CD4-positive, alpha-beta T cell treated with Interleukin-6 at 100 ng/mL for 8 hours (primary cell): ENCODE data around the gene LSM12.
"Not testable (repeated sequence)": the region's sequence is repeated elsewhere in the genome, so short reads cannot be mapped to it uniquely, and the experiment has no call there.

Source experiments
- DNase-seq: peaks from one replicate; pipeline ENCODE4 v3.0.0-alpha.2; 2020; ENCODE audit warnings: mixed read lengths, low spot score

LSM12 gene

DNA sequence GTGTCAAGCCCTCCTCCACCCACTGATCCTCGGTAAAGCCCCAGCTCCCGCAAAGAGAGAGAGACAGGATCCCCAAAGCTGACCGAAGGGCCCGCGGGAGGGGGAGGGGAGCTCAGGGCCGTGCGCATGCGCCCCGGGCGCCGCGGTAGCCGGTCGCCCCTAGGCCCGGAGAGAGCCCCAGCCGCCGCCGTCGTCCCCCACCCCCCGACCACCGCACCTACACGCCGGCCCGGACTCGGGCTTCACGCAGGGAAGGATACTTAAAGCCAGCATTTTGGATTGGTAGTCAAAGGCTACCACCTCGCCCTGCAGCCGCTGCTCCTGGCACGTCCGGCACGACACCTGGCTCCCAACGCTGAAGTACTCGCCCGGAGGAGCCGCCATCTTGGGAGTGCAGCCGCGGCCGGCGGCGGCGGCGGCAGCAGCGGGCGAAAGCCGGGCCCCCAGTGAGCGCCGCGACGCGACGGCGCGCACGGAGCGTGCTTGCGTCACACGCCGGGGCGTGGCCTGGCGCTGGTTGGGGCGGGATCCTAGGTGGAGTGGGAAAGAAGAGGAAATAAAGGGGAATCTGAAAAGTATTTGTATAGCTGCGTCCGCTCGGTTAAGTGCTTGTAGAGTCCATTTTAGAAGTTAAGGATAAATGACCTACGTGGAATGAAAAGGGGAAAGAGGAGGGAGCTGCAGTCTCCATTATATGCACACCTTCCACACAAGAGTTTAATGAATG is at the start of gene LSM12:
LSM12 (minus strand) TSS at position 468 of the 727 bp plus-strand sequence; CDS start at position 384, 84 bp downstream.
- peak; percentile 83 for DNase-seq

GRCh38 chr17:44115585-44116415 is 49.3 kb upstream of the LSM12 start:
- no peak for DNase-seq

DNA sequence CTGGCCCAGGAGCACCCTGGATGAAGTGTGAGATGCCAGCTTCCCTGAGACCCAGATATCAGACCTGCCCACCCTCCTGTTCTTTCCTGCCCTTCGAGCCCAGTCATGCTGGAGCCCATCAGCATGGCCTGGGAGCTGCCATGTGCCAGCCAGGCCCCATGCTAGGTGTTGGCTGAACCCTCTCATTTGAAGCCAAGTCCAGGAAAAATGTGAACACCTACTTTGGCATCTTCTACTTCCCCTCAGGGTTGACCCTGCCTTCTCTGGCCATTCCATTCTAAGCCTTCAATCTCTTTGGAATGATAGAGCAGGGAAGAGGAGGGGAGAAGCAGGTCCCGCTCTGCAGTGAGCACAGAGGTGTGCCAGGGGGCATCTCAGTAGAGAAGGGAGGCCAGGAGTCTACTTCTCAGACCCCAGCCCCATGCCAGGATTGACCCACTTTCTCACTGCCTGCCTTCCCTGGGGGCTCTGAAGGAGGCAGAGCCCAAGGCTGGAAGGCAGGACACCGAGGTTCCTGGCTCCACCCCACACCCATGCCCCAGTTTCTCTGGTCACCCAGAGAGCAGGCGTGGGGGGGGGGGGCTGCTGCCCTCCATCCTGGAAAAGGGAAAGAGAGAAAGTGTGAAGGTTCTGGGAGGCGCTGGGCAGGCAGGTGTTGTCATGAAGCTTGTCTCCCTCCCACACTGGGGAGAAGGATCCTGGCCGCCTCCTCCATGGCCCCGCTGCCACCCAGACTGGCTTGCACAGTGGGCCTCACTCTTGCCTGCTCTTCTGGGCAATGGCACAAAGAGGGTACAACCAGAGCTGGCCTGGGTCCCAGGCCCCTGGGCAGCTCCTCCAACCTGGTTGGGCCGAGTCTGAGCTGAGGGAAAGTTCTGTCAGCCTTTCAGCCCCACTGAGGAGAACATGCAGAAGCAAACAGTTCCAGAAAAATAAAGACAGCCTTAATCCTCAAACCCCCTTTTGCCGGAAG is 47.7 kb upstream of the LSM12 start:
- no peak for DNase-seq

GRCh38 chr17:44113382-44113781 is 46.9 kb upstream of the LSM12 start:
- no peak for DNase-seq

- DNase-seq: no peak
Observed at GRCh38 chr17:44112284-44113280, 46.1 kb upstream of the LSM12 start.

DNA sequence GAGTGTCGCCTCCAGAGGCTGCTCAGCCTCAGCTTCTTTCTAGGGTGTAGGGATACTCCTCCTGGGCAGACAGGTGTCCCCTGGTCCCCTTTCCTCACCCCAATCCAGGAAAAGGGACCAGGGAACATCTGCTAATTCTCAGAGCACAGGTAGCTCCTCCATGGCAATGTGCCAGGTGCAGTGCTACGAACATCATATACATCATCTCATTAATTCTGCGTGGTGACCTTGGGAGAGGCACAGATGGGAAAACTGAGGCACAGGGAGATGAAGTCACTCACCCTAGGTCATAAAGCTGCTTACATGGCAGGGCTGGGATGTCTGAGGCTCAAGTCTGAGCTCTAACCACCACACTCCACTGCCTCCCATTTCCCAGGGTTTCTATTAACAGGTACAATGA is 45.3 kb upstream of the LSM12 start:
- DNase-seq: no peak

- DNase-seq: peak; percentile 58
Observed at GRCh38 chr17:44110823-44111633, 44.6 kb upstream of the LSM12 start.

DNA sequence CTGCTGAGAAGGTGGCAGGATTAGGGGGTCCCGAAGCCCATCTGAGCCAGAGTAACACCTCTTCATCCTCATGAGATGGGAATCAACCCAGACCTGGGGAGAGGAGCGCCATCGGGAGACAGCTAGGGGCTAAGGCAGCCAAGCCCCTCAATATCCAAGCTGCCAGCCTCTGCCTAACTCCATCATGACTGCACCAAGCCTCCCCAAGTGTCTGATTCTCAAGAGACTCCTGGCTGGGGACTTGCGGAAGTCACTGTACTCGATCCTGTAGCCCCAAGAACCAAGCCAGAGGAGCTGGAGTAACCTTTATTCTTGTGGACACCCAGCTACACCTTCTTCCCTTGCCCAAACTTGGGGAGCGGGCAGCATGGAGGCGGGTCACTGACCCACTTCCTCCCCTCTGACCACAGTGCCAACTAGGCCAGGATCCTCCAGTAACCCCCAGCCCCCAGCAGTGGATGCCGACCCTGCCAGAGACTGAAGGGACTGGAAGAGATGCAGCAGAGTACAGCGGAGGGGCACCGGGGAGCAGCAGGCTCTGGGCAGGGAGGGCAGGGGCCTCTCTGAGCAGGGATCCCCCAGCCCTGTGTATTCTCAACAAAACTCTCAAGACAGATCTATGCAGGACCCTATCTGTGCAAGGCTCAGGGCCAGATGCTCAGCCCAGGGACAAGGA is 43.7 kb upstream of the LSM12 start:
- DNase-seq: no peak

GRCh38 chr17:44109312-44109630 is 42.8 kb upstream of the LSM12 start:
- DNase-seq: no peak

DNA sequence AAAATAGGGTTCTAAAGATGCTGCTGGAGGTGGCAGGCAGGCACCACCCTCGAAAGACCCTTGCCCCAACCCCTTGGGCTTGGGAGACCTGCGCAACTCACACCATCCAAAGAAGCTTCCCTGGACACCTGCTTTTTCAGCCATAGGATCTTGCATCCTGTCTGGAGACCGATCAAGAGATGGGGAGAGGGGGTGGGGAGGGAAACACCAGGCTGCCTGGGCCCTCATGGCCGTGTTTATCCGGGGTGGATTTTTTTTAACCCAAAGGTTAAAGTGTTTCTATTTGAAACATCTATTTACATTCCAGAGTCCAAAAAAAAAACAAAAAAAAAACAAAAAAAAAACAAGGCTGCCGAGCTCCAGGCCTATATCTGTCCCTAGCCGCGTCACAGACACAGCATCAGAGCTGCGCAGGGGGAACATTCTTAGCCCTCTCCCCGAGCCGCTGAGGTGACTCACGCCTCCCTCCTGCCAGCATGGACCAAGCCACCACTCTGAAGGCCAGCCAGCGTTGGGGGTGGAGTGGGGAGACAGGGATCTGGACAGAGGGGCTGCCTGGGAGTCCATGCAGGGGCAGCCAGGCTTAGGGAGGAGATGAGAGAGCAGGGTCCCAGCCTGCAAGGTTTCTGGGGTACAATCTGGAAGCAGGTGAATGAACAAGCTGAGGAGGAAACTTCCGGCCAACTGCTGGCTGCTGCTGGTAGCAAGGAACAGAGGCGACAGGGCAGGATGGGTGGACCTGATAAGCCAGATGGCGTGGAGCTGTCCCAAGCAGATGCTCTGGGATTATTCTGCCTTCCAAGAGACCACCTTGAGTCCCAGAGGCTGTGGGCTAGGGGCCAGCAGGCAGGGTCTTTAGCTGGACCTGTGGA is 42.2 kb upstream of the LSM12 start:
- no peak for DNase-seq

GRCh38 chr17:44106801-44107200 is 40.3 kb upstream of the LSM12 start:
- no peak for DNase-seq

DNA sequence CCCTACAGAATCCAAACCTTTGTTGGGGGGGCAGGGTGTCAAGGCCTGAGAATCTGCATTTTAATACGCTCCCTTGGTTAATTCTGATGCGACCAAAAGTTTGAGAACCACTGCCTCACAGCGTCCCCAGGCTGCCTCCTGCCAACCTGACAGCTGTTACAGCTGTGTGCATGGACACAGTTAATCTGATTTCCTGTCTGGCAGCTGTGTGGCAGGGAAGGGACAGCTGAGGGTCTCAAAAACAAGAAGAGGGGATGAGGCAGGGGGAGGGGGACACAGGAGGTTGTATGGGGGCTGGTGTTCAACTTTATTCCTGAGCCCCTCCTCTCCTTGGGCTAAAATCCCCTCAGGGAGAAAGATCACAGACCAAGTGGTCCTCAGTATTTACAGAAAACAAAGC is 39.5 kb upstream of the LSM12 start:
- no peak for DNase-seq

GRCh38 chr17:44105483-44105882 is 39.0 kb upstream of the LSM12 start:
- no peak for DNase-seq

DNA sequence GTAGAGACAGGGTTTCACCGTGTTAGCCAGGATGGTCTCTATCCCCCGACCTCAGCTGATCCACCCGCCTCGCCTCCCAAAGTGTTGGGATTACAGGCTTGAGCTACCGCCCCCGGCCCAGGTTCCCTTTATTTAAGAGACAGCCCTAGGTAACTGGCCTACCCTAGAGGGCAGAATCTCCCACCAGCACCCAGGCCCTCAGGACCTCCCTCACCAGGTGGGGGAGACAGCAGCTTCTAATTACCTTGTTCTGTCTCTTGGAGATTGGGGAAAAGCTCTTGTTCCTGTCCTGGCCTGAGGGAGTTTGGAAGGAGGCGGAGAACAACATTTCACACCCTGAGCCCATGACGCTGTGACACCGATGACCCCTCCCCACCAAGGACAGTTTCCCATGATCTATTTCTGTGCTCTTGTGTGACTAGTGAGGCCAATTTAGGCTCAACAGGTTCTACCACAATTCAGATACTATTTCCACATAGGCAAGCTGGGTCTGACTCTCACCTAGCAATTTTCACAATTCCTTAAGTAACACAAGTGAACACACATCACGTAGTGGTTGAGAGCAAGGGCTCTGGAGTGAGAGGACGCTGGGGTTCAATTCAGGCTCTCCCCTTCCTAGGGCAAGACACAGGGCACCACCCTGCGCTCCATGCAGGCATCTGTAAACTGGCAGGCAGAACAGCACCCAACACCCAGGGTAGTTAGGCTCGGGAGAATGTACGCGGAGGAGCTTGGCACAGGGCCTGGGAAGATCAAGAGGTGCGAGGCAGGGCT is 36.6 kb upstream of the LSM12 start:
- no peak for DNase-seq

DNA sequence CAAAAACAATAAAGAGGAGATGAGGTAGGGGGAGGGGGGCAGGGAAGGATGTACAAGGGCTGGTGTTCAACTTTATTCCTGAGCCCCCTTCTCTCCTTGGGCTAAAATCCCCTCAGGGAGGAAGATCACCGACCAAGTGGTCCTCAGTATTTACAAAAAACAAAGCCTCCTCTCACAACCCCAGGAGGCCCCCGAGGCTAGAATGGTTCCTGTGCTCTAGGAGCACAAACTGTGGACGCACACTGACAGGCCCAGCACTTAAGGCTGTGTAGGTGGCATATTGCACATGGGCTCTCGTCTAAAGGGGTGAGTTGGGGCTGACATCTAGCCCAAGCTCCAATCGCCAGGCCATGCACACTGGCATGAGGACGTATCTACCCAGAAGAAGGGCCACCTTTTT is 35.4 kb upstream of the LSM12 start:
- not testable (repeated sequence) for DNase-seq

DNA sequence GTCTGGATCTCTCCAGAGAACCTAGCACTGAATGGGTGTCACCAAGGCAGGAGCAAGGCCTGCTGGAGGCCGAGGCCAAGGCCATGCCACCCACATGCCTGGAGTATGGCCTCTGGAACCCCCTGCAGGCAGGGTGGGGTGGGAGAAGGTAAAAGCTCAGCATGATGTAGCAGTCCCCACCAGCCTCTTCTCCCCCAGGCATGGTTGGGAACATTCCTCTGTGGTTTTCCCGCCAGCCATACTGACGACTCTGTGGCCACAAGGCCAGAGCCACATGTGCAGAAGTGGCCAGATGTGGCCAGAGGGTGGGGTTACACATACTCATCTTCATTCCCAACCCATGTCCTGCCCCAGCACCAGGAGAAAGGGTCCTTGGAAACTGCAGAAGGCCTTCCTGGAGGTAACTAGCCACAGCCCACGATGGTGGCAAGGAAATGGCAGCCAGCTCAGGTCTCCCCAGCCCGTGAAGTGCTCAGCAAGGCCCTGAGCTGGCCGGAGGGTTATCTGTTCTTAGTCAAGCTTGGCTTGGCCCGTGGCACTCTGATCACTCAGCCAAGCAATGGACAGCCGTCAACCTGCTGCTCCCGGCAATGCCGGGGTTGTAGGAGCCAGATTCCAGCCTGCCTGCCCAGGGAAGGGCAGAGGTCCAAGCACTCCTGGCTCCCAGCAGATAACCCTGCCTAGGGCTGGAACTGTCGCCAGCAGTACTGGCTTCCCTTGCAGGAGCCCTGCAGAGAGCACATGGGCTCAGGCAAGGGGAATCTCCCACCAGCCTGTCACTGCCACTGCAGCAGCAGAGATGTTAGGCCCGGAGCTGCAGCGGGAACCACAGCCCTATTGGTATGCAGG is 30.9 kb upstream of the LSM12 start:
- no peak for DNase-seq
